Tibial nerve (tissue), 4 donors: ENCODE data around the gene PNCK.

Experiments used
- CTCF ChIP-seq, 5 experiments: fragments of 200-600 bp in 3 of 5; fragments of 450-650 bp in 2 of 5; sonication (generic) in 3 of 5; IDR thresholded peaks; one replicate each; pipeline ENCODE4 v1.5.1; 2016 to 2019; ENCODE audit warnings: antibody characterized with exemption in 5 of 5, mild to moderate bottlenecking in 3 of 5, moderate library complexity in 2 of 5
- EP300 ChIP-seq, 2 donors: sonication (generic); formaldehyde crosslinking; IDR thresholded peaks; one replicate each; pipeline ENCODE4 v1.6.1; 2017; ENCODE audit warnings: antibody characterized with exemption in 2 of 2, mild to moderate bottlenecking in 1 of 2
- POLR2A ChIP-seq, 2 donors: fragments of 450-650 bp; IDR thresholded peaks; one replicate each; pipeline ENCODE4 v1.6.1; 2017; ENCODE audit warnings: antibody characterized with exemption in 2 of 2, mild to moderate bottlenecking in 2 of 2, moderate library complexity in 2 of 2

GRCh38 chrX:153626025-153626633 lies 47.5 kb downstream of the PNCK start:
- TF ChIP-seq POLR2A (IDR thresholded peaks at IDR 0.05), result no peak
- TF ChIP-seq CTCF (IDR thresholded peaks at IDR 0.05), result no peak
- TF ChIP-seq EP300 (IDR thresholded peaks at IDR 0.05), result no peak
